ENCODE measurements around the gene SEM1.

DNA sequence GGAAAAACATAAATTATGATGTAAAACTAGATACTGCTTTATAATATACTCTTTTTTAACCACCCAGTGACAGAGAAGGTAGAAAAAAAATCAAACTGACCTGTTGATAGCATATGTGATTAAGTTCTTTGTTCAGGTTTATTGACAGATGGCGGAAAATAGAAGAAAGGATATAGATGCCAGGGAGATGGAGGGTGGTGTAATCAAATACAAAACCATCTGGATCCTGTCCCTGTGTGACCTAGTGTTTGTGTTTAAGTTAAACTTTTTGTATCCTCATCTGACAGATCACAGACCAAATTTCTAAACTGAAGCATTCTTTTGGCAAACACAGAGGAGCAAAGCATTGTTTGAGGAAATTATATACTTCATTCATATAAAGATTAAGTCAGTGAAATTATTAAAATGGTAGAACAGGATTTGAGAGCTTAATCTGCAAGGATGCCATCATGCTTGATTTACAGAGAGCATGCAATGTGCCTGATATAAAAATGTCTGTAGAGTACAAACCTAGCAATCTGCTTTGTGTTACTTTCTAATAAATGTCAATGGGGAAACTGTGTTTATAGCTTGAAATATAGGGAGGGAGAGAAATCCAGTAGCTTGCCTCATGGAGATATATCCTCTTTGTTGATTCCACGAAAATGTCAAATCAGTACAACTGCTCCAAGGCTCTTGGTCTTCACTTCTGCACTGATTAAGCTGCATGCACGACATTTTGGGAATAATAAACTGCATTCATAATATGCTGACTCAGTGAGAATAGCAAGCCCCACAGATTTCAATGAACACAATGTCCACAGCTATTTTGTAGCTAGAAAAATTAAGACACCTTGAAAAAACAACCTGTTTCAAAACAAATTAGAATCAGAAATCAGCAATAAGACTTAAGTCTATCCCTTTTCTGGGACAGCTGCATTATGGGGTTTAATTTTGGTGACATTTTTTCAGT, 39.0 kb downstream of the SEM1 start:
- TF ChIP-seq, protein P1, sequence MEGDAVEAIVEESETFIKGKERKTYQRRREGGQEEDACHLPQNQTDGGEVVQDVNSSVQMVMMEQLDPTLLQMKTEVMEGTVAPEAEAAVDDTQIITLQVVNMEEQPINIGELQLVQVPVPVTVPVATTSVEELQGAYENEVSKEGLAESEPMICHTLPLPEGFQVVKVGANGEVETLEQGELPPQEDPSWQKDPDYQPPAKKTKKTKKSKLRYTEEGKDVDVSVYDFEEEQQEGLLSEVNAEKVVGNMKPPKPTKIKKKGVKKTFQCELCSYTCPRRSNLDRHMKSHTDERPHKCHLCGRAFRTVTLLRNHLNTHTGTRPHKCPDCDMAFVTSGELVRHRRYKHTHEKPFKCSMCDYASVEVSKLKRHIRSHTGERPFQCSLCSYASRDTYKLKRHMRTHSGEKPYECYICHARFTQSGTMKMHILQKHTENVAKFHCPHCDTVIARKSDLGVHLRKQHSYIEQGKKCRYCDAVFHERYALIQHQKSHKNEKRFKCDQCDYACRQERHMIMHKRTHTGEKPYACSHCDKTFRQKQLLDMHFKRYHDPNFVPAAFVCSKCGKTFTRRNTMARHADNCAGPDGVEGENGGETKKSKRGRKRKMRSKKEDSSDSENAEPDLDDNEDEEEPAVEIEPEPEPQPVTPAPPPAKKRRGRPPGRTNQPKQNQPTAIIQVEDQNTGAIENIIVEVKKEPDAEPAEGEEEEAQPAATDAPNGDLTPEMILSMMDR (conservative IDR thresholded peaks at IDR 0.05): no peak
- no peak for TF ChIP-seq EZH2 (IDR thresholded peaks at IDR 0.05; ENCODE audit: low read depth)
